Muscle of leg (tissue), 11 donors: ENCODE results near the gene MRPL20. TPM values are rescaled to one million over a fixed set of nuclear protein-coding genes. Genes with fewer than 3 reads are reported as not detected.

Experiments
- DNase-seq: peaks from one replicate; pipeline ENCODE4 v3.0.0; 2013
- H3K27ac ChIP-seq: one replicate; pipeline ENCODE4 v1.5.1; 2013; ENCODE audit warnings: mild to moderate bottlenecking, low read length, control low read depth
- H3K27me3 ChIP-seq: one replicate; pipeline ENCODE4 v1.6.1; 2013; ENCODE audit warnings: low read length; ENCODE audit not compliant: control insufficient read depth, insufficient read depth
- H3K36me3 ChIP-seq: one replicate; pipeline ENCODE4 v1.6.1; 2013; ENCODE audit warnings: low read length; ENCODE audit not compliant: control insufficient read depth, insufficient read depth
- H3K4me1 ChIP-seq: one replicate; pipeline ENCODE4 v1.6.1; 2013; ENCODE audit warnings: low read length; ENCODE audit not compliant: control insufficient read depth, insufficient read depth
- H3K4me3 ChIP-seq: one replicate; pipeline ENCODE4 v1.5.1; 2013; ENCODE audit warnings: low read length, control low read depth
- H3K9me3 ChIP-seq: replicated peaks from 2 replicates; pipeline ENCODE4 v1.6.1; 2013; ENCODE audit warnings: low read depth, low read length; ENCODE audit not compliant: control insufficient read depth
- WGBS: methylation state at CpG from one replicate; pipeline ENCODE4 v1.1.5; 2013; ENCODE audit warnings: missing lambda C conversion rate; ENCODE audit not compliant: insufficient coverage; 5-methylcytosine and 5-hydroxymethylcytosine counted together
- polyA plus RNA-seq, 8 donors: library from polyadenylated mRNA; unstranded; fragments of 120-200 nt; gene quantifications; one replicate each; pipeline versions ENCODE4 v1.2.1 to v1.2.3, GENCODE V29; 2013; ENCODE audit warnings: inconsistent platforms in 1 of 8, low replicate concordance in 1 of 8; ENCODE audit not compliant: insufficient read length in 8 of 8, insufficient read depth in 1 of 8
- total RNA-seq: library from RNA; stranded (reverse); fragments of 120-200 nt; gene quantifications from one replicate; pipeline ENCODE4 v1.2.4, GENCODE V29; 2013

MRPL20 gene
- total and polyA plus RNA-seq, 9 donors, result 97.9 to 121 (median 104) TPM

- Histone ChIP-seq H3K27ac (no peak overlapping the region), H3K27me3 (peaks cover 2% of the 10 kb centered on the region), H3K36me3 (peaks cover 22% of the 10 kb centered on the region), H3K4me3 (no peak overlapping the region), H3K9me3 (no peaks in the 10 kb centered on the region), H3K4me1 (peaks cover 82% of the 10 kb centered on the region)
- DNase-seq, result no peak
- WGBS, result 40% methylated on average over 8 of the region's 11 CpGs
Observed at GRCh38 chr1:1437904-1438376, 30.8 kb upstream of the MRPL20 start.

- 83% methylated on average over 31 of the region's 31 CpGs for WGBS
- no peaks in the 10 kb centered on the region for H3K9me3 ChIP-seq
- H3K27me3 ChIP-seq, result peaks cover 2% of the 10 kb centered on the region
- peaks cover 87% of the 10 kb centered on the region for H3K4me1 ChIP-seq
- DNase-seq, result no peak
- H3K27ac ChIP-seq, result no peak overlapping the region
- H3K36me3 ChIP-seq, result peaks cover 22% of the 10 kb centered on the region
- H3K4me3 ChIP-seq, result no peak overlapping the region
Observed at GRCh38 chr1:1437033-1437903, 30.2 kb upstream of the MRPL20 start.

- peaks cover 2% of the 10 kb centered on the region for H3K27me3 ChIP-seq
- H3K4me1 ChIP-seq, result peaks cover 87% of the 10 kb centered on the region
- no peak overlapping the region for H3K27ac ChIP-seq
- no peak for DNase-seq
- H3K9me3 ChIP-seq, result no peaks in the 10 kb centered on the region
- 83% methylated on average over 5 of the region's 7 CpGs for WGBS
- H3K36me3 ChIP-seq, result peaks cover 22% of the 10 kb centered on the region
- peak overlapping the region; percentile 61 for H3K4me3 ChIP-seq
Observed at GRCh38 chr1:1436630-1437032, 29.5 kb upstream of the MRPL20 start.

- H3K4me3 ChIP-seq, result peak overlapping the region; percentile 61
- H3K27ac ChIP-seq, result peak overlapping the region; percentile 20
- H3K9me3 ChIP-seq, result no peaks in the 10 kb centered on the region
- DNase-seq, result no peak
- peaks cover 22% of the 10 kb centered on the region for H3K36me3 ChIP-seq
- WGBS, result 12% methylated on average over 33 of the region's 40 CpGs
- peaks cover 87% of the 10 kb centered on the region for H3K4me1 ChIP-seq
- H3K27me3 ChIP-seq, result peaks cover 2% of the 10 kb centered on the region
Observed at GRCh38 chr1:1435911-1436629, 29.0 kb upstream of the MRPL20 start.

- Histone ChIP-seq H3K9me3 (no peaks in the 10 kb centered on the region), H3K27ac (peak within 1 kb of the TSS; percentile 98), H3K4me3 (peak within 1 kb of the TSS; percentile 61), H3K4me1 (peaks cover 87% of the 10 kb centered on the region), H3K27me3 (peaks cover 2% of the 10 kb centered on the region), H3K36me3 (peaks cover 21% of the 10 kb centered on the region)
- 7% methylated on average over 87 of the region's 89 CpGs for WGBS
- peak; percentile 88 for DNase-seq
Observed at GRCh38 chr1:1435106-1435903, 28.2 kb upstream of the MRPL20 start, which contains the start of gene VWA1. VWA1 (plus strand) TSS chr1:1435690; CDS start chr1:1435749, 59 bp downstream.

- H3K27me3 ChIP-seq, result peaks cover 2% of the 10 kb centered on the region
- peak overlapping the region; percentile 36 for H3K4me3 ChIP-seq
- WGBS, result 66% methylated on average over 3 of the region's 4 CpGs
Observed at GRCh38 chr1:1434824-1435105, 27.7 kb upstream of the MRPL20 start.

GRCh38 chr1:1434131-1434823, 27.2 kb upstream of the MRPL20 start:
- H3K27ac ChIP-seq, result peak overlapping the region; percentile 98
- DNase-seq, result peak; percentile 78
- peaks cover 16% of the 10 kb centered on the region for H3K36me3 ChIP-seq
- WGBS, result 4% methylated on average over 22 of the region's 32 CpGs
- no peaks in the 10 kb centered on the region for H3K9me3 ChIP-seq
- H3K4me3 ChIP-seq, result peak overlapping the region; percentile 36
- H3K4me1 ChIP-seq, result peaks cover 94% of the 10 kb centered on the region
- H3K27me3 ChIP-seq, result peaks cover 2% of the 10 kb centered on the region

More at GRCh38 chr1:1434824-1435105, 27.7 kb upstream of the MRPL20 start:
- H3K36me3 ChIP-seq, result peaks cover 16% of the 10 kb centered on the region
- H3K27ac ChIP-seq, result peak overlapping the region; percentile 98
- no peaks in the 10 kb centered on the region for H3K9me3 ChIP-seq
- DNase-seq, result no peak
- peaks cover 89% of the 10 kb centered on the region for H3K4me1 ChIP-seq

GRCh38 chr1:1433804-1434130, 26.7 kb upstream of the MRPL20 start:
- peaks cover 13% of the 10 kb centered on the region for H3K36me3 ChIP-seq
- no peaks in the 10 kb centered on the region for H3K9me3 ChIP-seq
- peaks cover 2% of the 10 kb centered on the region for H3K27me3 ChIP-seq
- peak; percentile 92 for DNase-seq
- peak overlapping the region; percentile 98 for H3K27ac ChIP-seq
- peak overlapping the region; percentile 13 for H3K4me3 ChIP-seq
- H3K4me1 ChIP-seq, result peaks cover 95% of the 10 kb centered on the region
- WGBS, result 6% methylated on average over 7 of the region's 12 CpGs

- no peaks in the 10 kb centered on the region for H3K9me3 ChIP-seq
- H3K4me3 ChIP-seq, result peak overlapping the region; percentile 13
- H3K27me3 ChIP-seq, result peaks cover 2% of the 10 kb centered on the region
- WGBS, result 42% methylated on average over 28 of the region's 34 CpGs
- H3K27ac ChIP-seq, result peak overlapping the region; percentile 98
- peak; percentile 76 for DNase-seq
- peaks cover 92% of the 10 kb centered on the region for H3K4me1 ChIP-seq
- peaks cover 12% of the 10 kb centered on the region for H3K36me3 ChIP-seq
Observed at GRCh38 chr1:1432951-1433803, 26.1 kb upstream of the MRPL20 start.
